Measurements from ENCODE around the gene ADARB2. TPM values are rescaled to one million over a fixed set of nuclear protein-coding genes. Genes with fewer than 3 reads are reported as not detected.

The ADARB2 gene
- total and polyA plus RNA-seq, 7 donors: 0.05 to 0.39 (median 0.15) TPM; not detected in 2

- no peak overlapping the region for H3K4me3 ChIP-seq
- no peaks in the 10 kb centered on the region for H3K9me3 ChIP-seq
- no peaks in the 10 kb centered on the region for H3K4me1 ChIP-seq
- no peak overlapping the region for H3K27ac ChIP-seq
- 55 to 60% (median 57%) methylated on average over 7 of the region's 7 CpGs for WGBS, 3 donors
- ATAC-seq (no peak), DNase-seq (no peak)
- H3K27me3 ChIP-seq (ENCODE audit: insufficient read depth in 3 of 3, low read length in 2 of 3): no peaks in the 10 kb centered on the region
- intact Hi-C loops (cut with DNase I): no loop called here
- TF ChIP-seq, protein P1, sequence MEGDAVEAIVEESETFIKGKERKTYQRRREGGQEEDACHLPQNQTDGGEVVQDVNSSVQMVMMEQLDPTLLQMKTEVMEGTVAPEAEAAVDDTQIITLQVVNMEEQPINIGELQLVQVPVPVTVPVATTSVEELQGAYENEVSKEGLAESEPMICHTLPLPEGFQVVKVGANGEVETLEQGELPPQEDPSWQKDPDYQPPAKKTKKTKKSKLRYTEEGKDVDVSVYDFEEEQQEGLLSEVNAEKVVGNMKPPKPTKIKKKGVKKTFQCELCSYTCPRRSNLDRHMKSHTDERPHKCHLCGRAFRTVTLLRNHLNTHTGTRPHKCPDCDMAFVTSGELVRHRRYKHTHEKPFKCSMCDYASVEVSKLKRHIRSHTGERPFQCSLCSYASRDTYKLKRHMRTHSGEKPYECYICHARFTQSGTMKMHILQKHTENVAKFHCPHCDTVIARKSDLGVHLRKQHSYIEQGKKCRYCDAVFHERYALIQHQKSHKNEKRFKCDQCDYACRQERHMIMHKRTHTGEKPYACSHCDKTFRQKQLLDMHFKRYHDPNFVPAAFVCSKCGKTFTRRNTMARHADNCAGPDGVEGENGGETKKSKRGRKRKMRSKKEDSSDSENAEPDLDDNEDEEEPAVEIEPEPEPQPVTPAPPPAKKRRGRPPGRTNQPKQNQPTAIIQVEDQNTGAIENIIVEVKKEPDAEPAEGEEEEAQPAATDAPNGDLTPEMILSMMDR (IDR thresholded peaks at IDR 0.05): no peak
- H3K36me3 ChIP-seq (ENCODE audit: insufficient read depth in 1 of 2, low read depth in 1 of 2): no peaks in the 10 kb centered on the region
Measured at GRCh38 chr10:1309617-1310270, 427.6 kb downstream of the ADARB2 start.

DNA sequence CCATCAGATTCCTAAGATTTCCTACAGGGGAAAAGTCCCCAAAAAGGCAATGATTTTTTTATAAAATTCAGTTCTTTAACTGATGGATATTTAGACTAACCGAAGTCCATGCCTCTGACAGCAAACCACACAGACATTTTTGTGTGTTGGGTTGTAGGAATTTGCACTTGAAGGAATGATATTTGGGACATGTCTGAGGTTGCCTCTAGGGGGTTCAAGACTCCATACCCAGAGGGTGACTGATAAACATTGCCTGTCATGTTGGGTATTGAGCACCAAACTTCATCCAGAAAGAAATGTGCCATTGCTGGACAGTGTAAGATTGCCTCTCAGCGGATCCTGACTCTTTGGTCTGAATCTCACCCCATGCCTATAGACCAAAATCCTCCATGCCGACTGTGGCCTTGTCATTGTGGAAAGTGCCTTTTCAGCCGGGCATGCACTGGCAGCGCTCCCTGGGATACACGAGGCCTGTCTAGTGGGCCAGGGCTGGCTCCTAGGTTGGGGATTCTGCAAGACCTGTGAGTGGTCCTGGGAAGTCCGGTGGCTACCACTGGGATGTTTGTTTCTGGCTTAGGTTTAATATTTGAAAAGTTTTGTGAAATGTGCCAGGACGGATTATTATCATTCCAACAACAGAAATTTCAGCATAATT is 428.2 kb downstream of the ADARB2 start:
- H3K36me3 ChIP-seq (ENCODE audit: insufficient read depth in 1 of 2, low read depth in 1 of 2): no peaks in the 10 kb centered on the region

DNA sequence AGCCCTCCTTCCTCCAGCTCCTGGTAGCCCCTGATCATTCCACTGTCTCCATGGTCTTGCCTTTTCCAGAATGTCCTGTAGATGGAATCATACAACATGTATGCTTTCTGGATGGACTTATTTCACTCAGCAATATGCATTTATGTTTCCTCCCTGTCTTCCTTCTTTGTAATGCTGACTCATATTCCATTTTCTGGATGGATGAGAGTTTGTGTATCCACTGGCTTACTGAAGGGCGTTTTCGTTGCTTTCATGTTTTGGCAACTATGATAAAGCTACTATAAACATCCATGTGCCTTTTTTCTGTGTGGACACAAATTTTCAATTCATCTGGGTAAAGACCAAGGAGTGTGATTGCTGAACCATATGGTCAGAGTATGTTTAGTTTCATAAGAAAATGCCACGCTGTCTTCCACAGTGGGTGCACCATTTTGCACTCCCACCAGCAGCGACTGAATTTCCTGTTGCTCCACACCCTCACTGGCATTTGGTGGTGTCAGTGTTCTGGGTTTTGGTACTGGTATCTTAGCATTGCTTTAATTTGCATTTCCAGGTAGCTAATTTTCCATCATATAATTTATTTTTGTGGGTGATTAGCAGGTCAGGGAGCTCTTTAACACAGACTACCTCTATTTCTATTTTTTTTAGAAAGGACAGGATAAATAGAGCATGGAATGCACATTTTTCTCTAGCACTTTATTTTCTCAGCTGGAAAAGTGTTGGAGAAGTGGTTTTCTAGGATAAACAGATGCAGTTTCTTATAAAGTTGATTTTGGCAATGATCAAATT is 429.0 kb downstream of the ADARB2 start:
- WGBS, 3 donors: 62 to 82% (median 70%) methylated on average over 4 of the region's 4 CpGs
- Histone ChIP-seq H3K27ac (no peak overlapping the region), H3K4me3 (no peak overlapping the region), H3K36me3 (ENCODE audit: insufficient read depth in 1 of 2, low read depth in 1 of 2) (no peaks in the 10 kb centered on the region), H3K9me3 (no peaks in the 10 kb centered on the region), H3K4me1 (no peaks in the 10 kb centered on the region), H3K27me3 (ENCODE audit: insufficient read depth in 3 of 3, low read length in 2 of 3) (no peaks in the 10 kb centered on the region)
- intact Hi-C loops (cut with DNase I): no loop called here
- ATAC-seq (no peak), DNase-seq (no peak)
- TF ChIP-seq, protein P1 (IDR thresholded peaks at IDR 0.05): no peak

More for the DNA sequence above, 428.2 kb downstream of the ADARB2 start:
- Histone ChIP-seq H3K9me3 (no peaks in the 10 kb centered on the region), H3K27ac (no peak overlapping the region), H3K27me3 (ENCODE audit: insufficient read depth in 3 of 3, low read length in 2 of 3) (no peaks in the 10 kb centered on the region), H3K4me3 (no peak overlapping the region), H3K4me1 (no peaks in the 10 kb centered on the region)
- no peak for DNase-seq
- ATAC-seq: no peak
- TF ChIP-seq, protein P1 (IDR thresholded peaks at IDR 0.05): no peak
- 76 to 81% (median 79%) methylated on average over 8 of the region's 8 CpGs for WGBS, 3 donors
- intact Hi-C loops (cut with DNase I): no loop called here

- H3K4me1 ChIP-seq: no peaks in the 10 kb centered on the region
- H3K9me3 ChIP-seq: no peaks in the 10 kb centered on the region
- no peak overlapping the region for H3K27ac ChIP-seq
- intact Hi-C loops (cut with DNase I): no loop called here
- TF ChIP-seq, protein P1 (IDR thresholded peaks at IDR 0.05): no peak
- peaks cover 0 to 10% (median 0%) of the 10 kb centered on the region in 3 donors for H3K27me3 ChIP-seq (ENCODE audit: insufficient read depth in 3 of 3, low read length in 2 of 3)
- ATAC-seq (no peak), DNase-seq (no peak)
- WGBS, 3 donors: 66 to 75% (median 72%) methylated on average over 5 of the region's 5 CpGs
- H3K36me3 ChIP-seq (ENCODE audit: insufficient read depth in 1 of 2, low read depth in 1 of 2): no peaks in the 10 kb centered on the region
- no peak overlapping the region for H3K4me3 ChIP-seq
Measured at GRCh38 chr10:1301143-1301542, 436.2 kb downstream of the ADARB2 start.
